ENCODE results near the gene ATG9B. TPM values are rescaled to one million over a fixed set of nuclear protein-coding genes. Genes with fewer than 3 reads are reported as not detected.

The ATG9B gene
- total and polyA plus RNA-seq, 9 of the 15 experiments (the other 6 are each of a cell fraction or from before 2014, with no cell fraction given), result 0.29 to 8.0 (median 2.1) TPM

DNA sequence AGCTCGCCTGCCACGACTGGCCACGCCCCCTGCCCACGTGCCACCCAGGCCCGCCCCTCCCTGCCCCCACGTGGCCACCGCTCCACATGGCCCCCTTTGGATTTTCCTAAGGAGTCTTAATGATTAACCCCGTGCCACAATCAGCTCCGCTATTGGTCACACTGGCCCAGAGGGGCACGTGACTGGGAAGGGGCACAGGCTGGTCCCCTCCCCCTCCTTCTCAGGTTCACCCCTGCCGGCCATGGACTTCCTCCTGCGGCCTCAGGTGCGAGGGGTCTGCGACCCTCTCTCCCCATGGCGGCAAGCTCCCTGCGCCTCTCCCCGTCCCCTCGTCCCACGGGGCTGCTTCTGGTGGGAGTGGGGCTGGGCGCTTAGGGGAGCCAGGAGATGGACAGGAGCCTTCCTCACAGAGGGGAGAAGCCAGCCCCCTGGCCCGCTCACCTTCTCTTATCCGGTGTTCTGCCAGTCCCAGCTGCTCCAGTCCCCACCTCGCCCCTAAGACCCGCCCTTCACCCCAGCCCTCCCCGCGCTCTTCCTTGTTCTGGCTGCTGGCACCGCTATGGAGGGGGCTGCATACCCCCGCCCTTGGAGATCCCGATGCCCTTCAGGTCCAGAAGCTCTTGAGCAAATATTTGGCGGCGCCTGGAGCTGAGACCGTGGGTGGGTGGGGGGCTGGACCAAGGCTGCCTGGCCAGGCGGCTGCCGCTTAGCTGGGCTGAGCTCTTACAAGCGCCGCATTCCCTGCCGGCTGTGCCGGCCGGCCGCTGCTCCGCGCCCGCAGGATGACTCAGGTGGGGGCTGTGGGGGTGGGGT lies 38.3 kb upstream of the ATG9B start (continued):
- TF ChIP-seq, protein P1, sequence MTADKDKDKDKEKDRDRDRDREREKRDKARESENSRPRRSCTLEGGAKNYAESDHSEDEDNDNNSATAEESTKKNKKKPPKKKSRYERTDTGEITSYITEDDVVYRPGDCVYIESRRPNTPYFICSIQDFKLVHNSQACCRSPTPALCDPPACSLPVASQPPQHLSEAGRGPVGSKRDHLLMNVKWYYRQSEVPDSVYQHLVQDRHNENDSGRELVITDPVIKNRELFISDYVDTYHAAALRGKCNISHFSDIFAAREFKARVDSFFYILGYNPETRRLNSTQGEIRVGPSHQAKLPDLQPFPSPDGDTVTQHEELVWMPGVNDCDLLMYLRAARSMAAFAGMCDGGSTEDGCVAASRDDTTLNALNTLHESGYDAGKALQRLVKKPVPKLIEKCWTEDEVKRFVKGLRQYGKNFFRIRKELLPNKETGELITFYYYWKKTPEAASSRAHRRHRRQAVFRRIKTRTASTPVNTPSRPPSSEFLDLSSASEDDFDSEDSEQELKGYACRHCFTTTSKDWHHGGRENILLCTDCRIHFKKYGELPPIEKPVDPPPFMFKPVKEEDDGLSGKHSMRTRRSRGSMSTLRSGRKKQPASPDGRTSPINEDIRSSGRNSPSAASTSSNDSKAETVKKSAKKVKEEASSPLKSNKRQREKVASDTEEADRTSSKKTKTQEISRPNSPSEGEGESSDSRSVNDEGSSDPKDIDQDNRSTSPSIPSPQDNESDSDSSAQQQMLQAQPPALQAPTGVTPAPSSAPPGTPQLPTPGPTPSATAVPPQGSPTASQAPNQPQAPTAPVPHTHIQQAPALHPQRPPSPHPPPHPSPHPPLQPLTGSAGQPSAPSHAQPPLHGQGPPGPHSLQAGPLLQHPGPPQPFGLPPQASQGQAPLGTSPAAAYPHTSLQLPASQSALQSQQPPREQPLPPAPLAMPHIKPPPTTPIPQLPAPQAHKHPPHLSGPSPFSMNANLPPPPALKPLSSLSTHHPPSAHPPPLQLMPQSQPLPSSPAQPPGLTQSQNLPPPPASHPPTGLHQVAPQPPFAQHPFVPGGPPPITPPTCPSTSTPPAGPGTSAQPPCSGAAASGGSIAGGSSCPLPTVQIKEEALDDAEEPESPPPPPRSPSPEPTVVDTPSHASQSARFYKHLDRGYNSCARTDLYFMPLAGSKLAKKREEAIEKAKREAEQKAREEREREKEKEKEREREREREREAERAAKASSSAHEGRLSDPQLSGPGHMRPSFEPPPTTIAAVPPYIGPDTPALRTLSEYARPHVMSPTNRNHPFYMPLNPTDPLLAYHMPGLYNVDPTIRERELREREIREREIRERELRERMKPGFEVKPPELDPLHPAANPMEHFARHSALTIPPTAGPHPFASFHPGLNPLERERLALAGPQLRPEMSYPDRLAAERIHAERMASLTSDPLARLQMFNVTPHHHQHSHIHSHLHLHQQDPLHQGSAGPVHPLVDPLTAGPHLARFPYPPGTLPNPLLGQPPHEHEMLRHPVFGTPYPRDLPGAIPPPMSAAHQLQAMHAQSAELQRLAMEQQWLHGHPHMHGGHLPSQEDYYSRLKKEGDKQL (CRISPR knock-in tag; IDR thresholded peaks at IDR 0.05; ENCODE audit: borderline replicate concordance), result no peak
- no peak for TF ChIP-seq SRSF7 (optimal IDR thresholded peaks at IDR 0.05; ENCODE audit: low read depth, low read length)
- TF ChIP-seq, protein P2, sequence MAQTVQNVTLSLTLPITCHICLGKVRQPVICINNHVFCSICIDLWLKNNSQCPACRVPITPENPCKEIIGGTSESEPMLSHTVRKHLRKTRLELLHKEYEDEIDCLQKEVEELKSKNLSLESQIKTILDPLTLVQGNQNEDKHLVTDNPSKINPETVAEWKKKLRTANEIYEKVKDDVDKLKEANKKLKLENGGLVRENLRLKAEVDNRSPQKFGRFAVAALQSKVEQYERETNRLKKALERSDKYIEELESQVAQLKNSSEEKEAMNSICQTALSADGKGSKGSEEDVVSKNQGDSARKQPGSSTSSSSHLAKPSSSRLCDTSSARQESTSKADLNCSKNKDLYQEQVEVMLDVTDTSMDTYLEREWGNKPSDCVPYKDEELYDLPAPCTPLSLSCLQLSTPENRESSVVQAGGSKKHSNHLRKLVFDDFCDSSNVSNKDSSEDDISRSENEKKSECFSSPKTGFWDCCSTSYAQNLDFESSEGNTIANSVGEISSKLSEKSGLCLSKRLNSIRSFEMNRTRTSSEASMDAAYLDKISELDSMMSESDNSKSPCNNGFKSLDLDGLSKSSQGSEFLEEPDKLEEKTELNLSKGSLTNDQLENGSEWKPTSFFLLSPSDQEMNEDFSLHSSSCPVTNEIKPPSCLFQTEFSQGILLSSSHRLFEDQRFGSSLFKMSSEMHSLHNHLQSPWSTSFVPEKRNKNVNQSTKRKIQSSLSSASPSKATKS (CRISPR knock-in tag; IDR thresholded peaks at IDR 0.05), result no peak
- no peak for TF ChIP-seq SAFB (IDR thresholded peaks at IDR 0.05; ENCODE audit: borderline replicate concordance, low read depth, low read length)
- no peak for TF ChIP-seq TRIM28 (IDR thresholded peaks at IDR 0.05)
- TF ChIP-seq, protein P3, sequence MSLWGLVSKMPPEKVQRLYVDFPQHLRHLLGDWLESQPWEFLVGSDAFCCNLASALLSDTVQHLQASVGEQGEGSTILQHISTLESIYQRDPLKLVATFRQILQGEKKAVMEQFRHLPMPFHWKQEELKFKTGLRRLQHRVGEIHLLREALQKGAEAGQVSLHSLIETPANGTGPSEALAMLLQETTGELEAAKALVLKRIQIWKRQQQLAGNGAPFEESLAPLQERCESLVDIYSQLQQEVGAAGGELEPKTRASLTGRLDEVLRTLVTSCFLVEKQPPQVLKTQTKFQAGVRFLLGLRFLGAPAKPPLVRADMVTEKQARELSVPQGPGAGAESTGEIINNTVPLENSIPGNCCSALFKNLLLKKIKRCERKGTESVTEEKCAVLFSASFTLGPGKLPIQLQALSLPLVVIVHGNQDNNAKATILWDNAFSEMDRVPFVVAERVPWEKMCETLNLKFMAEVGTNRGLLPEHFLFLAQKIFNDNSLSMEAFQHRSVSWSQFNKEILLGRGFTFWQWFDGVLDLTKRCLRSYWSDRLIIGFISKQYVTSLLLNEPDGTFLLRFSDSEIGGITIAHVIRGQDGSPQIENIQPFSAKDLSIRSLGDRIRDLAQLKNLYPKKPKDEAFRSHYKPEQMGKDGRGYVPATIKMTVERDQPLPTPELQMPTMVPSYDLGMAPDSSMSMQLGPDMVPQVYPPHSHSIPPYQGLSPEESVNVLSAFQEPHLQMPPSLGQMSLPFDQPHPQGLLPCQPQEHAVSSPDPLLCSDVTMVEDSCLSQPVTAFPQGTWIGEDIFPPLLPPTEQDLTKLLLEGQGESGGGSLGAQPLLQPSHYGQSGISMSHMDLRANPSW (CRISPR knock-in tag; IDR thresholded peaks at IDR 0.05), result no peak
- TF ChIP-seq, protein P4, sequence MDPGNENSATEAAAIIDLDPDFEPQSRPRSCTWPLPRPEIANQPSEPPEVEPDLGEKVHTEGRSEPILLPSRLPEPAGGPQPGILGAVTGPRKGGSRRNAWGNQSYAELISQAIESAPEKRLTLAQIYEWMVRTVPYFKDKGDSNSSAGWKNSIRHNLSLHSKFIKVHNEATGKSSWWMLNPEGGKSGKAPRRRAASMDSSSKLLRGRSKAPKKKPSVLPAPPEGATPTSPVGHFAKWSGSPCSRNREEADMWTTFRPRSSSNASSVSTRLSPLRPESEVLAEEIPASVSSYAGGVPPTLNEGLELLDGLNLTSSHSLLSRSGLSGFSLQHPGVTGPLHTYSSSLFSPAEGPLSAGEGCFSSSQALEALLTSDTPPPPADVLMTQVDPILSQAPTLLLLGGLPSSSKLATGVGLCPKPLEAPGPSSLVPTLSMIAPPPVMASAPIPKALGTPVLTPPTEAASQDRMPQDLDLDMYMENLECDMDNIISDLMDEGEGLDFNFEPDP (CRISPR knock-in tag; IDR thresholded peaks at IDR 0.05), result no peak
- TF ChIP-seq NR1H2 (CRISPR knock-in tag; IDR thresholded peaks at IDR 0.05), result no peak; the same call in 1 of the 2 replicates
- TF ChIP-seq ETS2 (tag; IDR thresholded peaks at IDR 0.05; ENCODE audit: borderline replicate concordance, poor library complexity, severe bottlenecking), result no peak
- TF ChIP-seq BCL6 (CRISPR knock-in tag; IDR thresholded peaks at IDR 0.05), result no peak
- TF ChIP-seq RBBP5 (IDR thresholded peaks at IDR 0.05; ENCODE audit: borderline replicate concordance, insufficient read depth, low read length, poor library complexity, severe bottlenecking), result no peak
- TF ChIP-seq CC2D1A (IDR thresholded peaks at IDR 0.05), result no peak
- no peak for TF ChIP-seq ZBTB8A (IDR thresholded peaks at IDR 0.05; ENCODE audit: partially characterized antibody)
- no peak for TF ChIP-seq ZNF282 (CRISPR knock-in tag; IDR thresholded peaks at IDR 0.05)
- no peak for TF ChIP-seq RNF2 (IDR thresholded peaks at IDR 0.05)
- TF ChIP-seq RBM17 (IDR thresholded peaks at IDR 0.05; ENCODE audit: borderline replicate concordance, low read depth, low read length), result no peak
